Fibroblast of lung (primary cell): ENCODE measurements around the gene DLG2.
A peak's percentile ranks its signal among the peaks of the same experiment; 100 is the strongest.

Experiments
- CTCF ChIP-seq, 2 donors: IDR thresholded peaks in 1 of 2; conservative IDR thresholded peaks in 1 of 2; 1 replicate in 1 of 2; 2 replicates in 1 of 2; pipeline ENCODE4 v1.5.1; 2011 to 2012; ENCODE audit warnings: low read length in 2 of 2, control low read depth in 1 of 2, inconsistent platforms in 1 of 2, low read depth in 1 of 2, mild to moderate bottlenecking in 1 of 2
- EZH2 ChIP-seq: IDR thresholded peaks from 2 replicates; pipeline ENCODE4 v1.5.1; 2012; ENCODE audit warnings: low read length, control low read depth, mild to moderate bottlenecking; ENCODE audit errors: missing control alignments

- peak; percentile 40 to 49 for TF ChIP-seq CTCF (conservative IDR thresholded peaks at IDR 0.05 in 1 of 2, IDR thresholded peaks at IDR 0.05 in 1 of 2; ENCODE audit: low read depth in 1 of 2, low read length in 2 of 2)
- TF ChIP-seq EZH2, result no peak
Measured at GRCh38 chr11:83819931-83820549, 1807.1 kb downstream of the DLG2 start.
